ENCODE results near the gene INSIG1. TPM values are rescaled to one million over a fixed set of nuclear protein-coding genes. Genes with fewer than 3 reads are reported as not detected.

Gene INSIG1
- total RNA-seq, 4 donors from 2014 or later = 24.7 to 77.6 (median 64.6) TPM

- H3K27me3 ChIP-seq = peaks cover 0 to 20% (median 0%) of the 10 kb centered on the region in 4 donors
- WGBS, 2 donors = 80 to 82% methylated on average over 7 of the region's 7 CpGs
Observed at GRCh38 chr7:155292680-155293226, 4.9 kb upstream of the INSIG1 start.

GRCh38 chr7:155293721-155294510 is 3.8 kb upstream of the INSIG1 start:
- no peak for DNase-seq
- Histone ChIP-seq H3K9me3 (no peaks in the 10 kb centered on the region), H3K4me3 (no peak overlapping the region), H3K36me3 (no peaks in the 10 kb centered on the region), H3K27ac (peak overlapping the region in 1 of 4 donors; percentile 21), H3K4me1 (peaks cover 6 to 24% (median 8%) of the 10 kb centered on the region in 3 donors), H3K27me3 (peaks cover 0 to 16% (median 0%) of the 10 kb centered on the region in 4 donors)
- intact Hi-C loops (cut with DNase I) = no loop called here
- 82 to 87% methylated on average over 8 of the region's 8 CpGs for WGBS, 2 donors
- TF ChIP-seq POLR2A (IDR thresholded peaks at IDR 0.05) (no peak), CTCF (IDR thresholded peaks at IDR 0.05) (no peak)

More at GRCh38 chr7:155292680-155293226, 4.9 kb upstream of the INSIG1 start:
- Histone ChIP-seq H3K9me3 (no peaks in the 10 kb centered on the region), H3K4me3 (no peak overlapping the region), H3K4me1 (peaks cover 0 to 15% (median 8%) of the 10 kb centered on the region in 3 donors), H3K27ac (no peak overlapping the region), H3K36me3 (no peaks in the 10 kb centered on the region)
- no peak for DNase-seq
- intact Hi-C loops (cut with DNase I) = no loop called here
- no peak for TF ChIP-seq POLR2A (IDR thresholded peaks at IDR 0.05)
- TF ChIP-seq CTCF (IDR thresholded peaks at IDR 0.05) = no peak

GRCh38 chr7:155294511-155294778 is 3.2 kb upstream of the INSIG1 start:
- TF ChIP-seq POLR2A (IDR thresholded peaks at IDR 0.05) (no peak), CTCF (IDR thresholded peaks at IDR 0.05) (no peak)
- Histone ChIP-seq H3K9me3 (no peaks in the 10 kb centered on the region), H3K36me3 (no peaks in the 10 kb centered on the region), H3K27me3 (peaks cover 0 to 16% (median 0%) of the 10 kb centered on the region in 4 donors), H3K4me1 (peaks cover 9 to 28% (median 9%) of the 10 kb centered on the region in 3 donors), H3K4me3 (no peak overlapping the region), H3K27ac (no peak overlapping the region)
- DNase-seq = no peak
- intact Hi-C loops (cut with DNase I) = no loop called here
- WGBS, 2 donors = 59 to 88% methylated on average over 6 of the region's 6 CpGs

- no peak overlapping the region for H3K27ac ChIP-seq
- WGBS, 2 donors = 80 to 84% methylated on average over 4 to 6 of the region's 7 CpGs
- no peak overlapping the region for H3K4me3 ChIP-seq
- H3K4me1 ChIP-seq = peaks cover 12 to 39% (median 16%) of the 10 kb centered on the region in 3 donors
- DNase-seq = no peak
- no peak for TF ChIP-seq POLR2A (IDR thresholded peaks at IDR 0.05)
- no peak for TF ChIP-seq CTCF (IDR thresholded peaks at IDR 0.05)
- H3K9me3 ChIP-seq = no peaks in the 10 kb centered on the region
- H3K36me3 ChIP-seq = no peaks in the 10 kb centered on the region
- peaks cover 0 to 7% (median 0%) of the 10 kb centered on the region in 4 donors for H3K27me3 ChIP-seq
- intact Hi-C loops (cut with DNase I) = no loop called here
Observed at GRCh38 chr7:155295511-155295910, 2.2 kb upstream of the INSIG1 start.

- Histone ChIP-seq H3K36me3 (no peaks in the 10 kb centered on the region), H3K4me3 (peak overlapping the region; percentile 69 to 96 (median 92)), H3K9me3 (no peaks in the 10 kb centered on the region), H3K27ac (peak overlapping the region; percentile 88 to 98 (median 97)), H3K27me3 (peaks cover 0 to 5% (median 0%) of the 10 kb centered on the region in 4 donors), H3K4me1 (peaks cover 12 to 46% (median 16%) of the 10 kb centered on the region in 3 donors)
- WGBS, 2 donors = 67 to 81% methylated on average over 13 to 16 of the region's 18 CpGs
- TF ChIP-seq CTCF (IDR thresholded peaks at IDR 0.05) = no peak
- TF ChIP-seq POLR2A (IDR thresholded peaks at IDR 0.05) = no peak
- intact Hi-C loops (cut with DNase I) = no loop called here
- DNase-seq = no peak
Observed at GRCh38 chr7:155296006-155296787, 1.5 kb upstream of the INSIG1 start.

Measured in esophagus squamous epithelium (tissue), 5 donors.